Heart left ventricle (tissue), 13 donors: ENCODE results near the gene SPARC.

ENCODE experiments used
- CTCF ChIP-seq, 12 donors: fragments of 200-600 bp; sonication (generic) in 4 of 12; IDR thresholded peaks; one replicate each; pipeline versions ENCODE4 v1.5.0 to v1.8.0; 2018 to 2022; ENCODE audit warnings: antibody characterized with exemption in 12 of 12, mild to moderate bottlenecking in 5 of 12
- POLR2A ChIP-seq, 2 donors: fragments of 450-650 bp; IDR thresholded peaks; one replicate each; pipeline ENCODE4 v1.6.1; 2017; ENCODE audit warnings: antibody characterized with exemption in 2 of 2, mild to moderate bottlenecking in 2 of 2, moderate library complexity in 2 of 2
- donor health status: ischemic (EF 13 %, LVEDD 7.1; RV severe dilation, severe dysfunction).
- donor health status: DM: no; HTN: yes; CAD: no.
- donor health status: DM: no; HTN: no; CAD: no.
- donor health status: ischemic (EF 25% LVEDD 6.9; RV normal size, moderate dysfunction).
- donor health status: ischemic (EF 25% LVEDD 5.7; RV mildly dilated, moderate dysfunction).
- donor health status: ischemic (EF 35%, LVEDD 5.7; RV mildly dilated, moderate dysfunction).
- donor health status: nonischemic (EF 11% LVEDD 7.7; RV severe dilation, severe dysfunction).
- donor health status: DM: yes; HTN: yes; CAD: no.
- donor health status: PGD.
- donor health status: ischemic (EF 29% LVEDD 5.4; RV normal size, mild dysfunction).
- donor health status: nonischemic (EF 23%, LVEDD 6.1; RV moderate dilation, normal function).

GRCh38 chr5:151671950-151672349 is 14.8 kb downstream of the SPARC start:
- TF ChIP-seq CTCF (IDR thresholded peaks at IDR 0.05), result no peak
- no peak for TF ChIP-seq POLR2A (IDR thresholded peaks at IDR 0.05)
